HG02884 (cell line): Measurements from ENCODE around the gene AQP5.
"Not testable (repeated sequence)": the region's sequence is repeated elsewhere in the genome, so short reads cannot be mapped to it uniquely, and the experiment has no call there.

Experiments
- ATAC-seq: cut with Tn5 transposase; IDR thresholded peaks from one replicate; pipeline ENCODE4 v1.9.1; 2021; ENCODE audit warnings: mild to moderate bottlenecking, moderate library complexity; ENCODE audit not compliant: unreplicated experiment

The AQP5 gene

DNA sequence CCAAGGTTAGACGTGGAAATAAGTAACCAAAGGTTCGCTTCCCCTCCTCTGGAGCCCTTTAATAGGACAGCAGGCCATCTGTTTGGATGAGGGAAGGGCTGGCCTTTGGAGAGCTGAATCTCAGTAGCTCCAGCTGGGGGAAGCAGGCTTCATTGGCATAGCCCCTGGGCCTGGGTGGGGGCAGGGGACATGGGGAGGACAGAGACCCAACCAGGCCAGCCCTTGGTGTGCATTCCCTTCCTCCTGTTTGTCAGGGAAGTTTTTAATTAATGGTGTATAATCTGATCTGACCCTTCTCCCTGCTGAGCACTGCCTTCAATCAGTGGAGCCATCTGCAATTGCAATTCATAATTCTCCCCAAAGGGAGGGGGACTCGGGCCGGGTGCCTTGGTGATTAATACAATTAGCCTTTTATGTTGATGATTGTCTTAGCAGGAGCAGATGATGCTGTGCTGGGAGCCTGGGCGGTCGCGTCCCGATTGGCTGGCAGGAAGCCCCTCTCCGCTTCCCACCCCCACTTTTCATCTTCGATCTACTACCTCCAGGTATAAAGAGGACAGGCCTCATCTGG, 17.4 kb downstream of the AQP5 start:
- ATAC-seq, result no peak

DNA sequence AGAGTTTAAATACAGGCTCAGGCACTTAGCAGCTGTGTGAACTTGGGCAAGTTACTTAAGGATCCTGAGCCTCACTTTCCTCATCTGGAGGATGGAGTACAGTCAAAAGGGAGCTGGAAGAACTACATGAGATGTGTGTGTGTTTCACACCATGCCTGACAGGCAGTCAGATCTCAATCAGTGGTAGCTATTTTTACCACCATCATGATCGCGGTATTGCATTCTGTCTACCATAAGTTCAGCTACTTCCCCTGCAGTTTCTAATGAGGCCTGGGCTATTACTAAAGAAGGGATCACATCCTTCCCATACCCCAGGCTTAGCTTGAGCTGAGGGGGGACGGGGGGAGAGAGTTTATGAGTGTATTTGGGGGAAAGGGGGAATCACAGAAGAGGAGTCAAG, 18.1 kb downstream of the AQP5 start:
- ATAC-seq, result no peak

DNA sequence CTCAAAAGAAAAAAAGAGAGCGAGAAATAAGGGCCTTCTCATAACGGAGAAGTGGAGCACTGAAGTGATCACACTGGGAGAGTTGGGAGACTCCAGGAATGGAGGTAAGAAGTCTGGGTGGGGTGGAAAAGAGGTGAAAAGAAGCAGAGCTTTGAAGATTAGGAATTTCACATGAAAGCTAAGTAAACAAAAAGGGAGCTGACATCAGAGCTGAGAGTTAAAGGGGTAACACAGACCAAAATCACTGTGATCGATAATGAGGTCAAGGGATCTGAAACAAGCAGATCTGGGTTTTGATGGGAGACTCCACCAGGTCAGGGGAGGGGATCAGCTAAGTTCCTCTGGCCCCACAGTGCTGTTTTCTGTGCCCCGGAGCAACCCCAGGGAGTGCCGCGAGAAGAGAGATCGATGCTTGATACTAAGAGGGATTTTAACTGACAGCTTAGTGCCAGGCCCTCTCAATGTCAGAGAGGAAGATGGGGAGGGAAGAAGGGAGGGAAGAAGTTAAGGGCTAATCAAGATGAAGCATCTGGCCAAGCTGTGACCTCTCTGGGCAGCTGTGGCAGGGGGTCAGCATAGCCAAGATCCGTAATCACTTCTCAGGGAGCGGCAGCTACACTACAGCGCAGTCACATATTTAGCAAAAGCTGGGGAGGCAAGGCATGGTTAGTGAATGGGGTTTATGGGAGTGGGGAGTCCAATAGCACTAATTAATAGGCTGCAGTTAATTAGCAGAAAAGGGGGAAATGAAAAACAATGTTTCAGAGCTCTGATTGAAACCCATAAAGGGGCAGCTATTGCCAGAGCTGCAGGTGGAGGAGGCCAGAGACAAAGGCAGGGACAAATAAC, 19.1 kb downstream of the AQP5 start:
- no peak for ATAC-seq

DNA sequence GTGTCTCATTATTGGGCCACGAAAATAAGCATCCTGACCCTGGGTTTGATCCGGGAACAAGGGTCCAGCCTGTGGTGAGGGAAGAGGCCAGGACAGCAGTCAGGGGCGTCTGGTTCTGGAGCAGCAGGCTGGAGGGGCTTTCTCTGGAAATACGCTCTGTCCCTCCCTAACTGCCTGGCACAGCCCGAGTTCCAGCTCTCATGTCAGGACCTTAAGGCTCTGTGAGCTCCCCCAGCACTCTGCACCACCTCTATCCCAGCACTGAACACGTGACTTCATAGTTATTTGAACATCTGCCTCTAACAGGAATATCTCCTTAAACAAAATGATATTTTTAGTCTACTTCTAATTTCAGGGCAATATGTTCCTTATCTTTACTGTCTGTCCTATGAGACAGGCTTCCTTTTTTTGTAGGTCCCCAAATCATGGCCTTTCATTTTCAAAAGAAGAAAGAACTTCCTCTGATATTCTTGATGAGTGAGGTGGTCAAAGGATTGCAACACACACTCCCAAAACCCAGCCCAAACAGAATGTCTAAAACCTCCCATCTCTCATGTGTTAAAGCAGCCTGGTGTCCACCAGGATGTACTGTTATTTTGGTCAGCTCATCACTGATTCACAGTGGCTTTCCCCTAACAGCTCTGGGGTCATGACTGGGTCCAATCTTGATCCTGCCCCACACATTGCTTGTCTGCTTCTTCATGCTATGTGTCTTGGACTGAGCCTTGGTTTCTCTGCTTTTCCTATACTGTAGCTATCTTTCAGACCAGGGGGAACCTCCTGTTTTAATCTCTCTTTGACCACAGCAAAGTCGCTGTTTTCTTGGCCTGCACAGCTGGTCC, 20.8 kb downstream of the AQP5 start:
- ATAC-seq, result no peak

DNA sequence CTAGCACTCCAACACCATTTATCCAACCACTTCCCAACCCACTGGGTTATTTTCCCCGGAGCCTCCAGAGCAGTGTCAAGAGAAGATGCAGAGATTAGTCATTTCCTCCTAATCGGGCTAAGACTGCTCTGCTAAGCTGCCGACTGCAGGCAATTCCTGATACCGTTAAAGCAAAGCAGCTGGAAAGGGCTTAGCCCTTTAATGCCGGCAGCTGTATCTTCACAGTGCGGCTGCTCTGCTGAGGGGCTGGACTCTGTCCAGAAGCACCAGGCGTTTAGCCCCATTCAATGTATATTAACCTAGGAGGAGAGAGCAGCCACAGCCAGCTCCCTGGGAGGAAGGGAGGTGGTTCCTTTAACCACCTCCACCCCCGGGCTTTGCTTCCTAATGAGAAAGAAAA, 22.2 kb downstream of the AQP5 start:
- ATAC-seq, result no peak

DNA sequence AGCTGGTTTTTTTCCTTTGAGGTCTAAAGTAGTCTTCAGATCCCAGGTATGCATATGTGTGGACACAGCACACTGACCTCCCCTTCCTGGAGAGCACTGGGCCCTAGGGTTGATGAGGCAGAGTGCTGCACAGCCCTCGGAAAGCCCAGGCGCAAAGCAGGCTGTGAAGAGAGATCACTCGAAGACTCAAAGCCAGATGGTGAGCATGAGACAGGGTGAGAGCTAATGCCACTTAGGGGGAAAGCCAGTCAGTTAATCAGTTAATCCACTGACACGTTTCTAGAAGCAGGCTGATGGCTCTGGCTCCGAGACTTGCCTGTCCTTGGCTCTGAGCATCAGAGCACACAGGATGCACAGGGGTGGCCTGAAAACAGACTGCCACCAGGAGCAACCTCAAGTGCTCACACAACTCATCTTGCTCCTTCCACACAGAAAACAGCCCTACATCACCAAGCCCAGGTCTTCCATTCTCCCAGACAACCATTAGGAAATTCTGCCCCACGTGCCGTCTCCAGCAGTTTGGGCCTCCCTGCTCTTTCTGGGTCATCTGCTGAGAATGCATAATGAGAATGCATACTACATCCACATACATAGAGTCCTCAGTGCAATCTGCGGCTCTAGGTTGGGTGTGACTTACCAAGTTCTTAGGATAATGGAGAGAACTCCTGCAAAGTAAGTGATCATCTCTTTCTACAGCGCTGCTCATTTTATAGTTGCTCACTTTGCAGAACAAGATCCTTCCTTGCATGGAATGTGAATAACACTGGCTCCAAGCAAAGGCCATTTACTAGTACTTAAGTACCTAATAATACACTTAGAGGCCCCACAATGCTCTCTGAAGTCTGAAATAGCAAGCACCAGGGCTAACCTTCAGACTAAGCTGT, 23.0 kb downstream of the AQP5 start:
- ATAC-seq, result no peak

DNA sequence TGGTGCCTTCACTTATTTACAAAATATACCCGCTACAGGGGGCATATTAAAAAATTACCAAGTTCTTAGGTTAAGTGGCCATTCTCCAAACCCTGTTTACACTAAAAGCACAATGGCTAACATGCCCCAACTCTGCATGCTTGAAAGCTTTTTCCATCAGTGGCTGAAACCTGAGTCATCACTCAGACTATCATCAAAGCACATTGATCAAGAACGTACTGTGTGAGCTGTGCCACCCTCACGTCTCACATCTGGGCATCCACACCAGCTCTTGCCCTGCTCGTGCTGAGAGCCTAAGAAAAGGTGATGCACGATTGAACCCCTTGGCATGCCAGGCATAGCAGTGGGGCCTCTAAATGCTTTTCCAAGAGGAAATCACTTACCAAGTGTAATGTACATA, 24.3 kb downstream of the AQP5 start:
- ATAC-seq, result no peak

DNA sequence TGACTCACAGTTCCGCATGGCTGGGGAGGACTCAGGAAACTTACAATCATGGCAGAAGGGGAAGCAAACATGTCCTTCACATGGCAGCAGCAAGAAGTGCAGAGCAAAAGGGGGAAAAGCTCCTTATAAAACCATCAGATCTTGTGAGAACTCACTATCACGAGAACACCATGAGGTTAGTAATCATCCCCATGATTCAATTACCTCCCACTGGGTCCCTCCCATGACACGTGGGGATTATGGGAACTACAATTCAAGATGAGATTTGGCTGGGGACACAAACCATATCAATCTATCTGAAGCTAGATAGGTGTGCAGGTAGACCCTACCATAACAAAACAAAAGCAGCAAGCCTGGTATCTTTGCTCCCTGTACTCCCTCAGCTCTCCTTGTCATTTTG, 24.8 kb downstream of the AQP5 start:
- not testable (repeated sequence) for ATAC-seq

DNA sequence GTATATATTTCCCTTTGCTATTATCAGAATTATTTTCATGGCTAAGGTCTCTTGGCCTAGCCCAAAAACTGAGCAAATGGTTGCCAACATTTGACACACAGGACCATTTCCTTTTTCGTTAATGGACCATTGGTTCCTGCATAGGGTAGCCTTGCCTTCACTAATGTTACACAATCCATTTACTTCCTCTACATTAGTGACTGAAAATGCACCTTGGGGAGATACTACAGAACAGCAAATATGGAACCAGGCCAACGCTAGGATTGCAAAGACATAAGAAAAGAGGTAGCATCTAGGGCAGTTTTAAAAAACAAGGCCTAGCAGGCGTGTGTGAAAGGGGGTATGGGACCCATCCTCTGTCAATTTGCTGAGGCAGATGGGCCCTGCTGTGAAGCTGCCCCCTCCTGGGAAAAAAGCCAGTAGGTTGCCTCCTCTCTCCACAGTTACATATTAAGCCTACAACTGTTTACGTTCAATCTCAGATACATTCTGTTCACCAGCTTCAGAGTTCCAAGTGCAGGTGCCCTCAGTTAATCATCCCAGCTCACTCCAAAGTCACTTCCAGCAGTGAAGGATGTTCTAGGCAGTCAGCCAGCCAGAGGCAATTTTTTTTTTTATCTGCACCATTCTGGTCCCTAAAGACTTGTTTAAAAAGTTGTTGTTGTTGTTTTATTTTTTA, 26.1 kb downstream of the AQP5 start:
- ATAC-seq, result no peak

DNA sequence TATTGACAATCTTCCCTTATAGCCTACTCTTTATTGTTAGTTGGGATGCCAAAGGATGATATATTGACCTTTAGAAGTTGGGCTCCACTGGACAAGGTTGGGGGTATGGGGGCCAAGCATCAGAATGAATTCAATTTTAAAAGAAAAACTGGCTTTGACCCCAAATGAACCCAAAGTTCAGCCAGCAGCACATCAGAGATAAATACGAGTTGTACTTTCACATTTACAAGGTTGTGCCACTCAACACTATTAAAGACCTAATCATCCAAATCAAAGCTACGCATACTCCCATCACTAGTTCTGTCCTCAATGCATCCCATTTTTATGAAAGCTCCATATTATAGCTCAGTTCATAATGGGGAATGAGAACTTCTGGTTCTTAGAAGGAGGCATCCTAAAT, 27.7 kb downstream of the AQP5 start:
- not testable (repeated sequence) for ATAC-seq

DNA sequence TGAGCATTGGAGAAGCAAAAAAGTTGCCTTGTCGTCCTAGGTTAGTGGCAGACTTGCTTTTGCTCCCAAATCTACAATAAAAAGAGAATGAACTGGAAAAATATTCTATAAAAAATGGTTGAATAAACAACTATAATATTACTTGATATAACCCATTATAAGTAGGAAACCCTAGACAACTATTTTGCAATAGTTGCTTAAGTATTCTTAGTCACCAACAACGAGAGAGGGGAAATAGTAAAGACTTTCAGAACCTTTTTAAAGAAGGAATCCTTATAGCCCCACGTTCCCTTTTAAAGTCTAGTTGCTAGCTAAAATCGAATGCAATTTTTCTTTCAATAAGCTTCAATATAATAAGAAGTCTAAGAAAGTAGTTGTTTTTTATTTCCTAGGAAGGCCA, 28.6 kb downstream of the AQP5 start:
- no peak for ATAC-seq

DNA sequence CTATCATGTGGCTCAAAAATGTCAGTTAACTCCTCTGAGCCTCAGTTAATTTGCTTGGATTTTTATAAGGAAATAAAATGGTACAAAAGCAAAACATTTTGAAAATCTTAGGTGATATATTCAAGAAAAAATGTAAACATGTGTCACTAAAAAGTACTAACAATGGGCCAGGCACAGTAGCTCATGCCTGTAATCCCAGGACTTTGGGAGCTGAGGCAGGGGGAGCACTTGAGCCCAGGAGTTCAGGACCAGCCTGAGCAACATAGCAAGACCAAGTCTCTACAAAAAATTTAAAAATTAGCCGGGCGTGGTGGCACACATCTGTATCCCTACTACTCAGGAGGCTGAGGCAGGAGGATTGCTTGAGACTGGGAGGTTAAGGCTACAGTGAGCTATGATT, 36.8 kb downstream of the AQP5 start:
- no peak for ATAC-seq

DNA sequence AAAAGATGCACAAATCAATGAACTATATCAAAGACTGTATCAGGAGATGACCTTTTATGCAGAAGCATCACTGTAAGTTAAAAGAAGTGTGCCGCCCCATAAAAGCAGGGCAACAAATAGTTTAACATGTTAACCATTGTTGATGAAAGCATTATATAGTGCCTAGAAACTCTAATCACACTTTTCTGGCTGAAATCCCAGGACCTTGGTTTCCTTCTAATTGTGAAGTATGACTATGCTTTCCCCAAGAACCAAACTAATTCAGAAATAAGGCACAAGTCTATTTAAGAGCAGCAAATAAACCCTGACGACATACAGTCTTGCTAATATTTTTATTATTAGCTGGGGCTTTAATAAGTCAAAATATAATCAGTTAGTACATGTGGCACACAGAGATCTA, 41.9 kb downstream of the AQP5 start:
- ATAC-seq, result no peak

DNA sequence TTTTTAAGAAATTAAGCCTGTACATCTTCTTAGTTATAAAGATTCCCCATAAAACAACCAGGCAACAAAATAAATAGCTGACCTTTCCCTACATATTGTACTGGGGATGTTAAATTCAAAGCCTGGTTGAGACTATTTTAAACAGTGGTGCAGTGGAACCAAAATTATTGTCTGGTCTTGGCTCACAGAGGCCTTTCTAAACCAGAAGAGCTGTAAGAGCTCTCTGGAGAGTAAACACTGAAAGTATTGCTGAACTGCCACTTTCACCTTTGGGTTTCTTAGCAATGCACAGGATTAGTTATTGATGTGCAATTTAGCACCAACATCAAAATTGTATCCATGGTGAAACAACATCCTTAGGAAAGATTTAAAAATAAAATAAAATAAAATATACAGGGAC, 43.0 kb downstream of the AQP5 start:
- ATAC-seq, result no peak

DNA sequence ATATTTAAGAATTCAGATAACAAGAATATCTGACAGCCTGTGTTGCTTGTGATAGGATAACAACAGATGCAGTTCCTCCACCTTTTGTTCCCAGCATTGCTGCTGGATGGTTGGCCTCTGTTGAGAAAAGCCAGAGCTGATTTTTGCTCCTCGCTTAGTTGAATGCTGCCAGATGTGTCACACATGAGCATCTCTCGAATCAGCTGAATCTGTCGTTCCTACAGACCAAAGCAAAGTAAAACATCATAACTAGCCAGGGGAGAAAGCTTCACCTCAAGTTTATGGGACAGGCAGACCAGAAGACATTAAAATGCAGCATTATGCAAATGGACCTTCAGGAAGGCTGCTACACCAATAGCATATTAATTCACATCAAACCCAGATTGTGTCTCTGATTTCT, 43.5 kb downstream of the AQP5 start:
- ATAC-seq, result no peak

DNA sequence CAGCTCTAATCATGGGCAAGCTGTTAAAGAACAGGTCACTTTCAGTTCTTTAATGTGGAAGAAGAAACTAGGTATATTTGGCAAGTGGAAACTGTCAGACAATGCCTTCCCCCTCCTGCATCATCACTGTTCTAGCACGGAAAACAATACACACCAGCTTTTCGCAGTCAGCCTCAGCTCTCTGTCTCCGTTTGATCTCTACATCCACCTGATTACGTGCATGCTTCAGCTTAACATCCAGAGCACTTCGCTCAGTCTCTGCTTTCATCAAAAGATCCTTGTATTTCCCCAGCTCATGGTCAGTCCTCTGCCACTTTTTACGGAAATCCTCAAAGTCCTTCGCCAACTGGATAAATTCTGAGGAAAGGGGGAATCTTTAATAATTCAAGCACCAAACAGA, 44.6 kb downstream of the AQP5 start:
- ATAC-seq, result no peak

DNA sequence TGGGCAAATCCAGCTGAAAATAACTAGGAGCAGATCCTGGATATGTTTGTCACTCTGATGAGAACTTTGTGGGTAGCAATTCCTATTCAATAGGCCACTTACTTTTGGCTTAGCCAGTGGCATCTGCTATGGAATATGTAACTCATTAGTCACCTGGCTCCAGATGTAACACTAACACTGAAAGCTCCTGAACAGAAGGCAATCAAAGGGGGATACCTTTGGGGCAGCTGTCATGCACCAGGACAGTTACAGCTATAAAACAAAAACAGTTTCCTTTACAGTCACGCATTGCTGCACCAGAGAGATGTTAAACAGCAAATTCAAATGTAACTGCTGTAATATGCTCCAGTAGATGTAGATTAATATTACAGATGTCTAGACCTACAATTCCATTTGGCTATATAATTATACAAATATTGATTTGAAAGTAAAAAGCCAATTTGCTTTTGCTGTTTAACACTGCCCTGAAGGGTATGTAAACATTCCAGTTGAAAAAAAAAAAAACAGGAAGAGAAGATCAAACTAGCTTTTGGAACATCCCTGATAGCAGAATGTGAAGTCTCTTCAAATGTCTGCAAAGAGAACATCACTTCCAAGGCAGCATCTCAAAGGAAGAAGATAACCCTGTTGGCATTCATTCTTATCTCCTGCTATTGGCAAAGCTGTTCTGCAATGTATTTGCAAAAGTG, 45.2 kb downstream of the AQP5 start:
- no peak for ATAC-seq

DNA sequence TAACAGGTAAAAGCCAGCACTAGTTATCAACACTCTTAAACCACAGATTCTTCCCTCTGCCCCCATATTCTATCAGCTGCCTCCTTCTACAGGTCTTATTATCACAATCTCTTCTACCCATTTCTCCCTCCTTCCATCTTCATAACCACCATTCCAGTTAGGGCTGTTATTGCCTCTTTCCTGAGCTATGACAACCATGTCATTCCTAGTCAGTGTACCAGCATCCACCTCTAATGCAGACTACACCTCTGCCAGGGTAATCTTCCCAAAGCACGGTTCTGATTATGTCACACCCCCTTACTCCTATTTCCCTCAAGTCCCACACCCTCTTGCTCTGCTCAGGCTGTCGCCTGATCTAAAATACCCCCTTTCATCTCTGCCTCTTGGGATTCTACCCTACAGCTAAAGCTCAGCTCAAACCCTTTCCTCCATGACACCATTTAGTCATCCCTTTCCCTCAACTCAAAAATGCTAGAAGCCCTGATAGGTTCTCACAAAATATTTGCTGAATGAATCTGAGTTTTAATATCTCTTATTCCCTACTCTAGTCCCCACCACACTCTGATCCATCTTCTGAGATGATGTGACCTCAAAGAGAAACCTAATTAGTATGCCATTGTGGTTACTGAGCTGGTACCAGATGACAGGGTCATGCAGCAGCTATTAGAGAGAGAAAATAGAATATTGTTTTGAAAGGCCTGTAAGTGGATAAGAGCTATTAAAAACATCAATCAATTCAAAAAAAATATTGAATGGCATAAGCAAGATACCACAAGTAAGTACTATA, 51.9 kb downstream of the AQP5 start:
- ATAC-seq, result no peak

DNA sequence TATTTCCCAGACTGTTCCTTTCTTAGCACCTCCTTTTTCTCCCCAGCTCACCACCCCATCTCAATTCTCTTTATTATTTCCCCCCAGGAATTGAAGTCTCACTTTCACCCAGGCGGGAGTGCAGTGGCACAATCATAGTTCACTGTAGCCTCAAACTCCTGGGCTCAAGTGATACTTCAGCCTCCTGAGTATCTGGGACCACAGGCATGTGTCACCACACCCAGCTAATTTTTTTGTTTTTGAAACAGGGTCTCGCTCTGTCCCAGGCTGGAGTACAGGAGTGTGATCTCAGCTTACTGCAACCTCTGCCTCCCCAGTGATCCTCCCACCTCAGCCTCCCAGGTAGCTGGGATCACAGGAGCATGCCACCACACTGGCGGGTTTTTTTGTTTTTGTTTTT, 52.7 kb downstream of the AQP5 start:
- no peak for ATAC-seq
